RWPE2 (cell line): ENCODE data around the gene DMRTC2.

Experiments
- ATAC-seq: fragments of 200-7000 bp; cut with Tn5 transposase; 3 replicates; pipeline ENCODE4 v1.9.1; 2021; ENCODE audit warnings: low read depth
- DNase-seq: peaks from one replicate; pipeline ENCODE4 v3.0.0-alpha.2; 2020; ENCODE audit warnings: low spot score
- H3K27ac ChIP-seq: fragments of 450-650 bp; 2 replicates; pipeline ENCODE4 v1.5.1; 2017; ENCODE audit warnings: mild to moderate bottlenecking; ENCODE audit not compliant: poor library complexity, severe bottlenecking
- H3K27me3 ChIP-seq: fragments of 250-450 bp; sonication (Bioruptor Pico); 2 replicates; pipeline ENCODE4 v1.5.1; 2021; ENCODE audit warnings: mild to moderate bottlenecking, moderate library complexity; ENCODE audit not compliant: insufficient read depth, poor library complexity, severe bottlenecking
- H3K36me3 ChIP-seq: fragments of 250-450 bp; sonication (Bioruptor Pico); 2 replicates; pipeline ENCODE4 v1.5.1; 2020; ENCODE audit warnings: low read depth, mild to moderate bottlenecking, moderate library complexity
- H3K4me1 ChIP-seq: fragments of 250-450 bp; sonication (Bioruptor Pico); 2 replicates; pipeline ENCODE4 v1.5.1; 2021; ENCODE audit warnings: mild to moderate bottlenecking, moderate library complexity; ENCODE audit not compliant: insufficient read depth, poor library complexity, severe bottlenecking
- H3K4me3 ChIP-seq: fragments of 250-450 bp; sonication (Bioruptor Pico); 2 replicates; pipeline ENCODE4 v1.5.1; 2021; ENCODE audit warnings: mild to moderate bottlenecking, moderate library complexity; ENCODE audit not compliant: severe bottlenecking
- H3K9me3 ChIP-seq: fragments of 250-450 bp; sonication (Bioruptor Pico); 2 replicates; pipeline ENCODE4 v1.5.1; 2021; ENCODE audit warnings: mild to moderate bottlenecking, moderate library complexity; ENCODE audit not compliant: severe bottlenecking
- TF ChIP-seq, protein P1 (sequence below): fragments of 450-650 bp; IDR thresholded peaks from one replicate; pipeline ENCODE4 v1.5.1; 2017; ENCODE audit warnings: mild to moderate bottlenecking, moderate library complexity; ENCODE audit not compliant: poor library complexity, severe bottlenecking

Gene DMRTC2

DNA sequence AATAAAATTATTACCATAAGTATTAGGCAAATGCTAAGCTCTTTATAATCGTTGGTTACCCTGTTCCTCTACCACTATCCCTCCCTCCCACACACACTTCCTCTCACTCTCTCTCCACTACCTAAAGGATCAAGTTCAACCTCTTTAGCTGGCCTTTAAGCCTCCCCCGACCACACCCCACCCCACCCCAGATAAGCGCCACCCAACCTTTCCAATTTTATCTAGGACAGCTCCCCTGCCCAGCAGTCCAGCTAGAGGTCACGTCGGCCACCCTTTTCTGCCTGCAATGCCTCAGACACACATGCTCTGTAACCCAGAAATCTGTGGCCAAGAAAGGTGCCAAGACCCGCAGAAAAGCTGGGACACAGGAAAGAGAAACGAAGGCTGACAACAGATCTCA lies 1.5 kb upstream of the DMRTC2 start:
- ATAC-seq: no peak
- H3K27me3 ChIP-seq: peaks cover 14% of the 10 kb centered on the region
- no peaks in the 10 kb centered on the region for H3K4me1 ChIP-seq
- H3K36me3 ChIP-seq: no peaks in the 10 kb centered on the region
- TF ChIP-seq, protein P1, sequence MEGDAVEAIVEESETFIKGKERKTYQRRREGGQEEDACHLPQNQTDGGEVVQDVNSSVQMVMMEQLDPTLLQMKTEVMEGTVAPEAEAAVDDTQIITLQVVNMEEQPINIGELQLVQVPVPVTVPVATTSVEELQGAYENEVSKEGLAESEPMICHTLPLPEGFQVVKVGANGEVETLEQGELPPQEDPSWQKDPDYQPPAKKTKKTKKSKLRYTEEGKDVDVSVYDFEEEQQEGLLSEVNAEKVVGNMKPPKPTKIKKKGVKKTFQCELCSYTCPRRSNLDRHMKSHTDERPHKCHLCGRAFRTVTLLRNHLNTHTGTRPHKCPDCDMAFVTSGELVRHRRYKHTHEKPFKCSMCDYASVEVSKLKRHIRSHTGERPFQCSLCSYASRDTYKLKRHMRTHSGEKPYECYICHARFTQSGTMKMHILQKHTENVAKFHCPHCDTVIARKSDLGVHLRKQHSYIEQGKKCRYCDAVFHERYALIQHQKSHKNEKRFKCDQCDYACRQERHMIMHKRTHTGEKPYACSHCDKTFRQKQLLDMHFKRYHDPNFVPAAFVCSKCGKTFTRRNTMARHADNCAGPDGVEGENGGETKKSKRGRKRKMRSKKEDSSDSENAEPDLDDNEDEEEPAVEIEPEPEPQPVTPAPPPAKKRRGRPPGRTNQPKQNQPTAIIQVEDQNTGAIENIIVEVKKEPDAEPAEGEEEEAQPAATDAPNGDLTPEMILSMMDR: no peak
- DNase-seq: no peak
- no peaks in the 10 kb centered on the region for H3K9me3 ChIP-seq
- H3K27ac ChIP-seq: no peak overlapping the region
- H3K4me3 ChIP-seq: no peak overlapping the region

DNA sequence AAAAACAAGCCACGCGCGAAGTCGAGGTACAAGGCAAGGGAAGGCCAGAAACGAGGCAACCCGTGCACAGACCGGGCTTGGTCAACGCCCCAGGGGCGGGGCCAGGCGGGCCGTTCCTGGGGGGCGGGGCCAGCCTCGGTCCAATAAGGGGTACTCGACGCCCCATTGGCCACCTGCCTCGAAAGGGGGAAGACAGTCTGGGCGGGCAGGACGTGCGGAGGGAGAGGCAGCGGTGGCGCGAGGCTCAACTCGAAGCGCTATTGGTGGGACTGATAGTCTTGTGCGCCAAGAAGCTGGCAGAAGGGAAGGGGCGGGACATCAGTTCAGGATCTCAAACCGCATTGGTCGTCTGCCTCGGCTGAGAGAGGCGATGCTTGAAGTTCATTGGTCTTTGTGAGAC lies 241 bp upstream of the DMRTC2 start, which contains the start of gene LYPD4:
Gene LYPD4 (minus strand): TSS at position 83 of the 400 bp plus-strand sequence. CDS start 5,398 bp downstream, outside the sequence.
- no peaks in the 10 kb centered on the region for H3K9me3 ChIP-seq
- DNase-seq (no peak), ATAC-seq (no peak)
- H3K27me3 ChIP-seq: peaks cover 4% of the 10 kb centered on the region
- TF ChIP-seq, protein P1: no peak
- no peaks in the 10 kb centered on the region for H3K36me3 ChIP-seq
- H3K4me1 ChIP-seq: no peaks in the 10 kb centered on the region
- H3K27ac ChIP-seq: no peak within 1 kb of the TSS
- no peak within 1 kb of the TSS for H3K4me3 ChIP-seq

DNA sequence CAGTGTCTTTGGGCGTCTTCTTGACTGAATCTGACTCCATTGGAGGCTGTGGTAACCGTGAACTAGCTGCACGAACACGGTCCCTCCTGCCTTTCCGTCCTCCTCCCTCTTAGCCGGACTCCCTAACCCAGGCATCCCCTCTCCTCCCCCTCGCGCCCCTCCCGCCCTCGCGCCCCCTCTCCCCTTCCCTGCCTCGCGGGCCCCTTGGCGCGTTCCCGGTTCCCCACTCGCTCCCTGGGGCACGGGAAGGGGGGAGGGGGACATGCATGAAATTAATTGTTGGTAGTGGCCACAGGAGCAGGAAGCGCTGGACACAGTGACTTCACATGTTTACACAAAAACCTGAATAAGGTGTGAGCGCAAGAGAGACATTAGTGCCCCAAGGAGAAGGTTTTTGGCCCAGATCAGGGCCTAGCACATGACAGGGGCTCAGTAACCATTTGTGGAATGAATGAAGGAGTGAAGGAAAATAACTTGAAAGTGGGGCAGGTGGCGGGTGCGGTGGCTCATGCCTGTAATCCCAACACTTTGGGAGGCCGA lies 279 bp downstream of the DMRTC2 start:
- no peaks in the 10 kb centered on the region for H3K4me1 ChIP-seq
- H3K36me3 ChIP-seq: no peaks in the 10 kb centered on the region
- peaks cover 4% of the 10 kb centered on the region for H3K27me3 ChIP-seq
- TF ChIP-seq, protein P1: no peak
- H3K27ac ChIP-seq: no peak overlapping the region
- H3K9me3 ChIP-seq: no peaks in the 10 kb centered on the region
- no peak overlapping the region for H3K4me3 ChIP-seq
- ATAC-seq (no peak), DNase-seq (no peak)

DNA sequence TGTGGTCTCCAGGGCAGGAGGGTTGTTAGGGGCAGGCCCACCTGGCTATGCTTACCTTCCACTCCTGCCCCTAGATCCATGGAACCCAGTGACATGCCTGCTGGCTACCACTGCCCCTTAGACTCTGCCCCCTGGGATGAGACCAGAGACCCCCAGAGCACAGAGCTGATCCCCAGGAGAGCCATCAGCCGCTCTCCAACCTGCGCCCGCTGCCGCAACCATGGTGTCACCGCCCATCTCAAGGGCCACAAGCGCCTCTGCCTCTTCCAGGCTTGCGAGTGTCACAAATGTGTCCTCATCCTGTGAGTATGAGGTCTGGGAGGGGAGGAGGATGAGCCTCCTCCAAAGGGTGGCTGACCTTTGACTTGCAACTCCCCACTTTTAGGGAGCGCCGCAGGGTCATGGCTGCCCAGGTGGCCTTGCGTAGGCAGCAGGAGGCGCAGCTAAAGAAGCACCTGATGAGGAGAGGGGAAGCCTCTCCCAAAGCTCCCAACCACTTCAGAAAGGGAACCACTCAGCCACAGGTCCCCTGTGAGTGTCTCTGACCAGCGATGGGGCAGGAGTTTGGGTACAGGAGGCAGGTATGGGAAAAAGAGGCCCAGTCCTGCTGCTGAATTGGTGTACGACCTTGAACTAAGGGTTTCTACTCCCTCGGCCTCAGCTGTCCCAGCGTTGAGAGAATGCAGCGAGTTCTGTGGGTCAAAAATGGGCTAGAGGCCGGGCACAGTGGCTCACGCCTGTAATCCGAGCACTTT lies 2.7 kb downstream of the DMRTC2 start:
- Histone ChIP-seq H3K27me3 (peaks cover 19% of the 10 kb centered on the region), H3K4me1 (no peaks in the 10 kb centered on the region), H3K36me3 (no peaks in the 10 kb centered on the region), H3K27ac (no peak overlapping the region), H3K9me3 (no peaks in the 10 kb centered on the region), H3K4me3 (no peak overlapping the region)
- DNase-seq: no peak
- ATAC-seq: no peak
- TF ChIP-seq, protein P1: no peak

DNA sequence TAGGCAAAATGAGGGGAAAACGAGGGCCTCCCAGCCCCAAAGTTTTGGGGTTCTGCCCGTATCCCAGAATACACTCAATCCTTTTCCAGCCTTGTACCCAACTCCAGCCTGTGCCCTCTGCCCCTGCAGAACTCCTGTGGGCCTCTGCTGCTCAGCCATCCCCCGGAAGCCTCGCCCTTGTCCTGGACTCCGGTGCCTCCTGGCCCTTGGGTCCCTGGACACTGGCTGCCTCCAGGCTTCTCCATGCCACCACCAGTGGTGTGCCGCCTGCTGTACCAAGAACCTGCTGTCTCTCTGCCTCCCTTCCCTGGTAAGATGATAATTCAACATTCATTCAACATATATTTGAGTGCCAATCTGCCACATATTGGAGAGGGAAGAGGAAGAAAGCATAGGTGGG lies 3.8 kb downstream of the DMRTC2 start:
- Histone ChIP-seq H3K4me1 (no peaks in the 10 kb centered on the region), H3K27ac (no peak overlapping the region), H3K4me3 (no peak overlapping the region), H3K9me3 (no peaks in the 10 kb centered on the region), H3K36me3 (no peaks in the 10 kb centered on the region), H3K27me3 (peaks cover 24% of the 10 kb centered on the region)
- no peak for DNase-seq
- ATAC-seq: no peak
- TF ChIP-seq, protein P1: no peak
